Effector memory CD4-positive, alpha-beta T cell (primary cell): Measurements from ENCODE around the gene SLC25A33.

Experiments used
- DNase-seq, 3 donors: peaks; one replicate each; pipeline ENCODE4 v3.0.0-alpha.2; 2020
- H3K27ac ChIP-seq: 2 replicates; pipeline ENCODE4 v1.7.0; 2013; ENCODE audit warnings: mild to moderate bottlenecking, low read length, moderate library complexity; ENCODE audit not compliant: insufficient read depth, poor library complexity, severe bottlenecking
- H3K27me3 ChIP-seq: replicated peaks from 2 replicates; pipeline ENCODE4 v1.7.0; 2013; ENCODE audit warnings: mild to moderate bottlenecking, low read length; ENCODE audit not compliant: insufficient read depth, control insufficient read depth, poor library complexity, severe bottlenecking
- H3K36me3 ChIP-seq: 2 replicates; pipeline ENCODE4 v1.7.0; 2013; ENCODE audit warnings: mild to moderate bottlenecking, low read length, moderate library complexity; ENCODE audit not compliant: control insufficient read depth, insufficient read depth
- H3K4me1 ChIP-seq: 2 replicates; pipeline ENCODE4 v1.7.0; 2013; ENCODE audit warnings: low read length, mild to moderate bottlenecking; ENCODE audit not compliant: control insufficient read depth, insufficient read depth, poor library complexity, severe bottlenecking
- H3K4me3 ChIP-seq: 2 replicates; pipeline ENCODE4 v1.7.0; 2013; ENCODE audit warnings: low read length, low read depth, mild to moderate bottlenecking; ENCODE audit not compliant: insufficient read depth, poor library complexity, severe bottlenecking
- H3K9me3 ChIP-seq: 2 replicates; pipeline ENCODE4 v1.7.0; 2013; ENCODE audit warnings: mild to moderate bottlenecking, low read length, moderate library complexity; ENCODE audit not compliant: control insufficient read depth

Gene SLC25A33

DNA sequence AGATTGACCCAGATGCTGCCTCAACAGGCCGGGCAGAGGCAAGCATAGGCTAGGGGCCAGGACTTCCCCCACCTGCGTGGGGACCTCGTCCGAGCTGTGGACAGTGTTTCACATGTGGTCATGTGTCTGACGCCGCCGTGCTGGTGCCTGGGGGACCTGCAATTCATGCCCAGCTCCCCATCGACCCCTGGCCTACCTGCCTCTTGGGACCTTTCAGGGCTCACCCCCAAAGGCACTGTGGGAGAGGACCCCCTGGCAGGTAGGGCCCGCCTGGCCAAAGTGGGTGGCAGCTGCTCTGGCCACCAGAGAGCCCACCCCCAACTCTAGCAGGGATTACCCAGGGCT lies 53.9 kb downstream of the SLC25A33 start:
- Histone ChIP-seq H3K4me1 (peaks cover 22% of the 10 kb centered on the region), H3K27me3 (no peaks in the 10 kb centered on the region), H3K27ac (no peak overlapping the region), H3K4me3 (no peak overlapping the region), H3K9me3 (no peaks in the 10 kb centered on the region), H3K36me3 (peaks cover 10% of the 10 kb centered on the region)
- no peak for DNase-seq

DNA sequence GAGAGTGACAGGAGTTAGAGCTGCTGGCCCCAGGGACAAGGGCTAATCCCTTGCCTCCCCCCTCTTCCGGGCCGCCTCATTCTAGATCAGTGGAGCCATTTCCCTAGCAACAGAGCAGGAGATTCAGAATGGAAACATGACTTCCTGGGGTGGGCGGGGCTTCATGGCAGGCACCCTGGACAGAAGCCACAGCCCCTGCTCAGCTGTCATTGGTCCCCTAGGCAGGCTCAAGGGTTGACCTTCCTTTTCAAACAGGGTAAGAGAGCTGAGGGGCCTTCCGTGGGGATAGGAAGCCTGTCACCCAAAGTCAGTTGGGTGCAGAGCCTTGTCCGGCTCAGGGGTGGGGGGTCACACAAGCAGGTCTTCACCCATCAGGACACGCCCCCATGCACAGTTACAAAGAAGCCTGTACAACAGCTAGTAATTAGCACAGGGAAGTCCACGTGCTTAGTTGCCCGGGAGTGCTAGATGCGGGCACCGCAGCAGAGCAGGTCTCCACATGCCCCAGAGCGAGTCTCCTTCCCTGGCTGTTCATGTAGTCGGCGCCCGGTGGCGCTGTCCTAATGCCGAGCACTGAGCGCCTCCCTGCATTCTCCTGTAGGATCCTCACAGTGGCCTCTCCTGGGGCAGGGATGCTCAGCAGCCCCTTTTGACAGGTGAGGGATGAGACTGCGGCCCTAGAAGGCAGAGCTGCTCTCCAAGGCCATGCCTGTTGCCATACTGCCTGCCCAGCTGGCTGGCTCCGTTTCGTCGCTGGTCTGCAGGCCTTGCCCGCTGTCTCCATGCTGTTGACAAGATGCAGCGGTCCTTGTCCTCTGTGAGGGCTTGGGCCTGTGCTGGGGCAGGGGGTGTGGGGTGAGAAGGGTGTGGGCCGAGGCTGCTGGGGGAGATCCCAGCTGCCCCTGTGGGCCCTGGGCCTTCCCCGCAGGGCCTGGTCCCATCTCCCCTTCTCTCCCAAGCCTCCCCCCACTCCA lies 54.5 kb downstream of the SLC25A33 start:
- Histone ChIP-seq H3K36me3 (peaks cover 11% of the 10 kb centered on the region), H3K27me3 (no peaks in the 10 kb centered on the region), H3K4me1 (peaks cover 20% of the 10 kb centered on the region), H3K27ac (no peak overlapping the region), H3K9me3 (no peaks in the 10 kb centered on the region), H3K4me3 (no peak overlapping the region)
- peak in 1 of 3 donors; percentile 11 for DNase-seq

DNA sequence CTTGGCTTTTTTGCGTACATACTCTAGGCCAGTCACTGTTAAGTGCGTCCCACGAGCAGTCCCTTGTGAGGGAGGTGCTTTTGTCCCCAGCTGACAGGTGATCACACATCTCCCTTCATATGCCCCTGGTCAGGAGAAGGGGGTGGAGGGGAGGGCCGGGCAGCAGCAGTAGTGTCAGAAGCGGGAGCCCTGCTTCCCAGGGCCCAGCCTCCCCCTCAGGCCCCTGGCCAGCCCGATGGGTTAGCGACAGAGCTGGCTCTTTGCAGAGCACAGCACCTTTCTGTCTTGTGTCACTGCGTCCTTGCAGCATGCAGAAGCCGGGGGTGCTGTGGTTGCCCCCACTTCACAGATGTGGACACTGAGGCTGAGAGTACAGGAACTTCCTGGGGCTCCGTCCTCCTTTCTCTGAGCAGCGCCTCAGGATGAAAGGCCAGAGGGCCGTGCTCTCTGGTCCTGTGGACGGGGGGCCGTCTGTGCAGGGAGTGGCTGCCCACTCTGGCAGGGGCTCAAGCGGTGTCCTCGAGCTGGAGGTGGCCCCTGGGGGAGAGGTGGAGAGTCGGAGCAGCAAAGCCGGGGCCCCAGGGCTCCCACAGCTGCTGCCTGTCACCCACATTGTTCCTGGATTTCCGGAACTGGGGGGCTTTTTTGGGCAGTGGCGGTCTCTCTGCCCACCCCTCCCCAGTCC lies 55.3 kb downstream of the SLC25A33 start:
- H3K9me3 ChIP-seq = no peaks in the 10 kb centered on the region
- no peak overlapping the region for H3K4me3 ChIP-seq
- peaks cover 16% of the 10 kb centered on the region for H3K4me1 ChIP-seq
- DNase-seq = no peak
- no peaks in the 10 kb centered on the region for H3K27me3 ChIP-seq
- no peak overlapping the region for H3K27ac ChIP-seq
- H3K36me3 ChIP-seq = peaks cover 11% of the 10 kb centered on the region

DNA sequence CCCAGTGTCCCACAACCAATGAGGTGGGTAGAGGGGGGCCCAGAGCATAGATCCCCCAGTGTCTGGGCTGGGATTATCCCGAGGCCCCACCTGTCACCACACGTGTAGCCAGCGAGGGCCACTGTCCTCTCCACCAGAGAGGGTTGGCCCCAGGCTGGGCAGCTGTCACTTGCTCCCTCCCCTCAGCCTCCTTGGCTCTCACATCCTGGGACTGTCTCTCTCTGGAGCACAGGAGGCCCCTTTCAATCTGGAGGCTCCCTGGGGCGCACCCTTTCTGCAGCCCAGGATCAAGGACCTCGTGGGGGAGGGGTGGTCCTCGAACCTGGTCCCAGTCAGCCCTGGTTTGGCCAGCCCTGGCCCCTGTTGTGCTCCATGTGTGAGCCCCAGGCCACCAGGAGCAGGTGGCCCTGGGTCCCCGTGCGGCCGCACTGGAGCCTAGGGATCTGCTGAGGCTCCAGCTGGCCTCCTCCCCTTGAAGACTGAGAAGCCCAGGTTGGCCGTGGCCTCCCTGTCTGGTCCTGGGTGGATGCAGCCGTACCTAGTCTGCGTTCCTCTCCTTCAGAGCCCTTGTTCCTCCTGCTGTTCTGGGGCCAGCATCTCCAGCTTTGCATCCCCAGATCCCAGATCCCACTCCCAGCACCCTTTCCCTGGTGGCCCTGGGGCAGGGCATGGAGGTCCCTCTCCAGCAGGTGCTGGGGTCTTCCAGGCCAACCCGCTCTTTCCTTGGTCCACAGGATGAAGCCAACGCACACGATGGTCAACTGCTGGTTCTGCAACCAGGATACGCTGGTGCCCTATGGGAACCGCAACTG lies 56.1 kb downstream of the SLC25A33 start:
- H3K4me3 ChIP-seq = no peak overlapping the region
- DNase-seq = no peak
- no peak overlapping the region for H3K27ac ChIP-seq
- no peaks in the 10 kb centered on the region for H3K9me3 ChIP-seq
- H3K36me3 ChIP-seq = peaks cover 11% of the 10 kb centered on the region
- no peaks in the 10 kb centered on the region for H3K27me3 ChIP-seq
- H3K4me1 ChIP-seq = peaks cover 10% of the 10 kb centered on the region

- H3K27me3 ChIP-seq = no peaks in the 10 kb centered on the region
- no peak overlapping the region for H3K4me3 ChIP-seq
- peaks cover 10% of the 10 kb centered on the region for H3K4me1 ChIP-seq
- DNase-seq = no peak
- no peak overlapping the region for H3K27ac ChIP-seq
- no peaks in the 10 kb centered on the region for H3K9me3 ChIP-seq
- peaks cover 15% of the 10 kb centered on the region for H3K36me3 ChIP-seq
Measured at GRCh38 chr1:9595968-9596340, 56.7 kb downstream of the SLC25A33 start.

DNA sequence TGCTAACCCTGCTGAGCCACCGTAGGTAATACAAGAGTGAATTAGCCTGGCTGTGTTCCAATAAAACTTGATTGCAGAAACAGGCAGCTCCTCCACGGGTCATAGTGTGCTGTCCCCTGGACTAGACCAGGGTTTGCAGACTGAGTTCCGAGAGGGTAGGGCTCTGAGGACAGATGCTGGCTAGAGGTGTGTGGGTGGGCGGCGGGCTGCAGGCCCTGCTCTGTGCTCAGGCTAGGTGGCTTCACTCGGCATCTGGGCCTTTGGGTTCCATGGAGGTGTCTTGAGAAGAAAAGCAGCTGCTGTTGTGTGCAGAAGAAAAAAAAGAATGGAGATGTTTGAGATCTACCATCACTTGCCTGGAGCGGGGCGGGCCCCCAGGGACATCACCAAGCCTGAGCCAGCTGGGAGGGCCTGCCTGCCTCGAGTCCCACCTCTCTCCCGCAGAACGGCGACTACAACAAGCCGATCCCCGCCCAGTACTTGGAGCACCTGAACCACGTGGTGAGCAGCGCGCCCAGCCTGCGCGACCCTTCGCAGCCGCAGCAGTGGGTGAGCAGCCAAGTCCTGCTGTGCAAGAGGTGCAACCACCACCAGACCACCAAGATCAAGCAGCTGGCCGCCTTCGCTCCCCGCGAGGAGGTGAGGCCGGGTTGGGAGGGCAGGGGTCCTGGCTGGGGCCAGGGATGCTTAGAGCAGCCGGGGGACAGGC lies 57.3 kb downstream of the SLC25A33 start:
- H3K9me3 ChIP-seq = no peaks in the 10 kb centered on the region
- no peaks in the 10 kb centered on the region for H3K27me3 ChIP-seq
- H3K36me3 ChIP-seq = peaks cover 21% of the 10 kb centered on the region
- H3K4me1 ChIP-seq = peaks cover 10% of the 10 kb centered on the region
- DNase-seq = no peak
- no peak overlapping the region for H3K4me3 ChIP-seq
- no peak overlapping the region for H3K27ac ChIP-seq

- H3K27ac ChIP-seq = no peak overlapping the region
- H3K27me3 ChIP-seq = no peaks in the 10 kb centered on the region
- peaks cover 10% of the 10 kb centered on the region for H3K4me1 ChIP-seq
- H3K9me3 ChIP-seq = no peaks in the 10 kb centered on the region
- peaks cover 24% of the 10 kb centered on the region for H3K36me3 ChIP-seq
- H3K4me3 ChIP-seq = no peak overlapping the region
- DNase-seq = no peak
Measured at GRCh38 chr1:9597361-9598315, 58.4 kb downstream of the SLC25A33 start.

- Histone ChIP-seq H3K27ac (no peak overlapping the region), H3K36me3 (peaks cover 24% of the 10 kb centered on the region), H3K9me3 (no peaks in the 10 kb centered on the region), H3K4me3 (no peak overlapping the region), H3K27me3 (no peaks in the 10 kb centered on the region), H3K4me1 (peaks cover 3% of the 10 kb centered on the region)
- no peak for DNase-seq
Measured at GRCh38 chr1:9598316-9598700, 59.0 kb downstream of the SLC25A33 start.

- no peak overlapping the region for H3K27ac ChIP-seq
- H3K4me3 ChIP-seq = no peak overlapping the region
- no peaks in the 10 kb centered on the region for H3K9me3 ChIP-seq
- H3K4me1 ChIP-seq = no peaks in the 10 kb centered on the region
- no peaks in the 10 kb centered on the region for H3K27me3 ChIP-seq
- H3K36me3 ChIP-seq = peaks cover 24% of the 10 kb centered on the region
- no peak for DNase-seq
Measured at GRCh38 chr1:9599741-9600140, 60.5 kb downstream of the SLC25A33 start.
